Tibial artery (tissue), 4 donors: ENCODE results near the gene WNK3.

ENCODE experiments used
- DNase-seq, 2 donors: peaks; one replicate each; pipeline ENCODE4 v3.0.0-alpha.2; 2019
- H3K27ac ChIP-seq, 2 donors: fragments of 200-600 bp; sonication (generic) in 1 of 2; 1 replicate in 1 of 2; 2 replicates in 1 of 2; pipeline ENCODE4 v1.5.1; 2018 to 2019; ENCODE audit warnings: mild to moderate bottlenecking in 1 of 2
- H3K27me3 ChIP-seq, 2 donors: fragments of 200-600 bp; sonication (generic) in 1 of 2; one replicate each; pipeline versions ENCODE4 v1.5.1 to v1.6.0; 2016 to 2019
- H3K36me3 ChIP-seq, 3 donors: fragments of 200-600 bp; sonication (generic) in 2 of 3; one replicate each; pipeline ENCODE4 v1.5.1; 2016 to 2019; ENCODE audit warnings: mild to moderate bottlenecking in 2 of 3
- H3K4me1 ChIP-seq, 4 donors: fragments of 200-600 bp; sonication (generic) in 2 of 4; 1 replicate in 3 of 4; 2 replicates in 1 of 4; pipeline ENCODE4 v1.5.1; 2016 to 2019
- H3K4me3 ChIP-seq, 2 donors: fragments of 200-600 bp; sonication (generic) in 1 of 2; 1 replicate in 1 of 2; 2 replicates in 1 of 2; pipeline ENCODE4 v1.5.1; 2018 to 2019; ENCODE audit warnings: mild to moderate bottlenecking in 2 of 2
- H3K9me3 ChIP-seq, 3 donors: fragments of 200-600 bp; sonication (generic) in 1 of 3; one replicate each; pipeline ENCODE4 v1.5.1; 2016 to 2019
- CTCF ChIP-seq, 2 experiments: fragments of 200-600 bp in 1 of 2; fragments of 450-650 bp in 1 of 2; IDR thresholded peaks; one replicate each; pipeline ENCODE4 v1.5.1; 2017 to 2019; ENCODE audit warnings: antibody characterized with exemption in 2 of 2, mild to moderate bottlenecking in 1 of 2, moderate library complexity in 1 of 2
- intact Hi-C: fragments of 100-400 bp; cut with DNase I; formaldehyde crosslinking; loops from one replicate; pipeline ENCODE4 v1.15.0; 2023; ENCODE audit warnings: low total_unique reads

The WNK3 gene

DNA sequence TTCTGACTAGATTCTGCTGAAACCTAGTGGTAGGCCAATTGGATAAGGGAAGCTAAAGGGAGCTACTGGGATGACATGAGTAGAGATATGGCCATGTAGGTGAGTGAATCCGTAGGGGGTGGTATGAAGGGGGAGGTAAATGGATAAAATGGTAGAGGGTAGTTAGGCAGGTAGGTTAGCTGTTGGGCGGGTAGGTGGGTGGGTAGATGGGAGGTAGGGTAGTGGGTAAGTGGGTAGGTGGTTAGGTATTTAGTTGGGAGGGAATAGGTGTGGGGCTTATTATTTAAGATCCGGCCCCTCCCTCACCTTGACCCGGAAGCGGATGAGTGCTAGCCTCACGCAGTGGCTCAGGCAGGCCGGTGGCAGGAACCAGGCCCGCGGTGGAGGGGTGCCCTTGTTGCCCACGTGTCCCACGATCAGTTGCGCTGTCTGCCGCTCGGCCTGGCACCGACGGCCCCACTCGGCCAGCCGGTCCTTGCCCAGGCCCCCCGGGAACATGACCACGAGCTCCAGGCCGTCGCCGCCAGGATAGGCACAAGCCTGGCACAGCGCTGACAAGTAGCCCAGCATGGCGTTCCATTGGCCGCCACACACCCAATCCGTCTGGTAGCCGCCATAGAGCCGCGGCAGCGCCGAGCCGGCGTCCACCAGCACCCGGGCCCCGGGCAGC is 175.5 kb downstream of the WNK3 start:
- H3K4me1 ChIP-seq, result peaks cover 0 to 36% (median 7%) of the 10 kb centered on the region in 4 donors

DNA sequence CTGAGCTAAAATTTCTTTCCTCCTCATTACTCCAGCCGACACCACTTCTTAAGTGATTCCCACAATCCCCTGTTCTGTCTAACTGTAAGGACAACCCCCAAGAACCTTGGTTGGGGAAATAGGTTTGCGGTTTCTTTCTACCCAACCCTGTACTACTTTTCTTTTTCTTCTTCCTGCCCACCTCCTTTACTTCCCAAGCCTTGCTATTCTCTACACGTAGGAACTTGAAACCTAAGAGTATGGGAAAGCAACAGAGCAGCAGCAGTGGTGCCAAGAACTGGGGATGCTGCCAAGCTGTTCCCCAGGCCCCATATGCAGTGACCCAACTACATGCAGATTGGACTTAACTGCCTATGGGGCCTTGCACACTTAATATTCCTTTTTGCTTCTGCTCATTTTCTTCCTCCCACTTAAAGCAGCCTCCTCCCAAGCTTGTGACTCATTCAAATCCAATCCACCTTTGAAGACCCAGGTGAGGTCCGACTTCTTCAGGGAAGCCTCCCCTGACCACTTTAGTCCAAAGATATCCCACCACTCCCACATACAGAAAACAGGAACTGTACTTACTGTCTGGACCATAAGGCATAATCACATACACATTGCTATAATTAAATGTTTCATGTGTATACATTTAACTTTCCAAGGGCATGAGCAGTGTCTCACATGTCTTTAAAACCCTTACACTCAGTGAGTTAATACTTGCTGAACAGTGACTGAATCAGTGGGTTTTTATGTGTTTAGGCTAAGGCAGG is 176.5 kb downstream of the WNK3 start:
- Histone ChIP-seq H3K27me3 (no peaks in the 10 kb centered on the region), H3K27ac (peak overlapping the region in 1 of 2 donors; percentile 95), H3K36me3 (no peaks in the 10 kb centered on the region), H3K4me3 (peak overlapping the region; percentile 92), H3K4me1 (peaks cover 0 to 36% (median 7%) of the 10 kb centered on the region in 4 donors), H3K9me3 (no peaks in the 10 kb centered on the region)
- no peak for TF ChIP-seq CTCF (IDR thresholded peaks at IDR 0.05)
- intact Hi-C loops, result loop anchor here (10.0 kb wide), 1 partner anchor 137 kb away; the partner anchor contains the start of gene PHF8
- DNase-seq, result no peak

More for the DNA sequence above, 175.5 kb downstream of the WNK3 start:
- H3K36me3 ChIP-seq, result no peaks in the 10 kb centered on the region
- no peaks in the 10 kb centered on the region for H3K27me3 ChIP-seq
- H3K27ac ChIP-seq, result peak overlapping the region; percentile 87 to 95
- H3K4me3 ChIP-seq, result peak overlapping the region; percentile 92
- TF ChIP-seq CTCF (IDR thresholded peaks at IDR 0.05), result no peak
- DNase-seq, result peak; percentile 62 to 77
- intact Hi-C loops, result loop anchor here (10.0 kb wide), 1 partner anchor 138 kb away; the partner anchor contains the start of gene PHF8
- H3K9me3 ChIP-seq, result no peaks in the 10 kb centered on the region

GRCh38 chrX:54180403-54180802 is 177.4 kb downstream of the WNK3 start:
- Histone ChIP-seq H3K36me3 (no peaks in the 10 kb centered on the region), H3K27me3 (no peaks in the 10 kb centered on the region), H3K9me3 (no peaks in the 10 kb centered on the region), H3K4me1 (peaks cover 0 to 36% (median 7%) of the 10 kb centered on the region in 4 donors), H3K4me3 (no peak overlapping the region), H3K27ac (no peak overlapping the region)
- no peak for TF ChIP-seq CTCF (IDR thresholded peaks at IDR 0.05)
- intact Hi-C loops, result loop anchor here (10.0 kb wide), 1 partner anchor 136 kb away; the partner anchor contains the start of gene PHF8
- DNase-seq, result no peak

GRCh38 chrX:54178100-54178940 is 179.5 kb downstream of the WNK3 start:
- H3K27ac ChIP-seq, result no peak overlapping the region
- no peak overlapping the region for H3K4me3 ChIP-seq
- DNase-seq, result no peak
- no peaks in the 10 kb centered on the region for H3K27me3 ChIP-seq
- intact Hi-C loops, result no loop called here
- peaks cover 0 to 36% (median 7%) of the 10 kb centered on the region in 4 donors for H3K4me1 ChIP-seq
- no peak for TF ChIP-seq CTCF (IDR thresholded peaks at IDR 0.05)
- no peaks in the 10 kb centered on the region for H3K36me3 ChIP-seq
- no peaks in the 10 kb centered on the region for H3K9me3 ChIP-seq

GRCh38 chrX:54177306-54177705 is 180.5 kb downstream of the WNK3 start:
- Histone ChIP-seq H3K36me3 (no peaks in the 10 kb centered on the region), H3K4me1 (peaks cover 0 to 36% (median 7%) of the 10 kb centered on the region in 4 donors), H3K4me3 (no peak overlapping the region), H3K27me3 (no peaks in the 10 kb centered on the region), H3K27ac (no peak overlapping the region), H3K9me3 (no peaks in the 10 kb centered on the region)
- no peak for DNase-seq
- no peak for TF ChIP-seq CTCF (IDR thresholded peaks at IDR 0.05)
- intact Hi-C loops, result no loop called here
